ENCODE results near the gene BCL2L11.

The BCL2L11 gene

GRCh38 chr2:111172666-111173065 lies 52.0 kb downstream of the BCL2L11 start:
- TF ChIP-seq CTCF (IDR thresholded peaks at IDR 0.05; ENCODE audit: insufficient read depth, low read depth, low read length, missing control alignments) = no peak
- DNase-seq (ENCODE audit: low read depth) = no peak
- no peak overlapping the region for H3K4me3 ChIP-seq (ENCODE audit: low read depth, low read length)

- no peak for DNase-seq (ENCODE audit: low read depth)
- no peak for TF ChIP-seq CTCF (IDR thresholded peaks at IDR 0.05; ENCODE audit: insufficient read depth, low read depth, low read length, missing control alignments)
- H3K4me3 ChIP-seq (ENCODE audit: low read depth, low read length) = no peak overlapping the region
These were observed 52.6 kb downstream of the BCL2L11 start for GRCh38 chr2:111173338-111173737.

- TF ChIP-seq CTCF (IDR thresholded peaks at IDR 0.05; ENCODE audit: insufficient read depth, low read depth, low read length, missing control alignments) = no peak
- H3K4me3 ChIP-seq (ENCODE audit: low read depth, low read length) = no peak overlapping the region
These were observed 53.1 kb downstream of the BCL2L11 start for GRCh38 chr2:111173856-111174255.

GRCh38 chr2:111175615-111176014 lies 54.9 kb downstream of the BCL2L11 start:
- no peak for TF ChIP-seq CTCF (IDR thresholded peaks at IDR 0.05; ENCODE audit: insufficient read depth, low read depth, low read length, missing control alignments)
- H3K4me3 ChIP-seq (ENCODE audit: low read depth, low read length) = no peak overlapping the region
- DNase-seq (ENCODE audit: low read depth) = no peak

More at GRCh38 chr2:111173856-111174255, 53.1 kb downstream of the BCL2L11 start:
- DNase-seq (ENCODE audit: low read depth) = no peak

- H3K4me3 ChIP-seq (ENCODE audit: low read depth, low read length) = no peak overlapping the region
- DNase-seq (ENCODE audit: low read depth) = no peak
- TF ChIP-seq CTCF (IDR thresholded peaks at IDR 0.05; ENCODE audit: insufficient read depth, low read depth, low read length, missing control alignments) = no peak
These were observed 55.7 kb downstream of the BCL2L11 start for GRCh38 chr2:111176388-111176787.

GRCh38 chr2:111176867-111177266 lies 56.2 kb downstream of the BCL2L11 start:
- TF ChIP-seq CTCF (IDR thresholded peaks at IDR 0.05; ENCODE audit: insufficient read depth, low read depth, low read length, missing control alignments) = no peak
- no peak overlapping the region for H3K4me3 ChIP-seq (ENCODE audit: low read depth, low read length)
- DNase-seq (ENCODE audit: low read depth) = no peak

GRCh38 chr2:111178296-111178695 lies 57.6 kb downstream of the BCL2L11 start:
- no peak overlapping the region for H3K4me3 ChIP-seq (ENCODE audit: low read depth, low read length)
- no peak for TF ChIP-seq CTCF (IDR thresholded peaks at IDR 0.05; ENCODE audit: insufficient read depth, low read depth, low read length, missing control alignments)
- no peak for DNase-seq (ENCODE audit: low read depth)

Data from GM12865 (cell line).